DND-41 (cell line): ENCODE measurements around the gene FMN1.

Experiments used
- ATAC-seq: fragments of 200-7000 bp; cut with Tn5 transposase; 3 replicates; pipeline ENCODE4 v1.9.1; 2021; ENCODE audit warnings: low read depth; ENCODE audit not compliant: insufficient read depth
- DNase-seq: peaks from one replicate; pipeline ENCODE4 v3.0.0-alpha.2; 2020
- H2AFZ ChIP-seq: 2 replicates; pipeline ENCODE4 v1.6.0; 2012; ENCODE audit warnings: low read depth, low read length
- H3K27ac ChIP-seq: 2 replicates; pipeline ENCODE4 v1.5.1; 2012; ENCODE audit warnings: low read length, inconsistent platforms
- H3K27me3 ChIP-seq: fragments of 200-600 bp; sonication (generic); 2 replicates; pipeline ENCODE4 v1.6.0; 2012; ENCODE audit warnings: low read length, mild to moderate bottlenecking, inconsistent platforms; ENCODE audit not compliant: insufficient read depth, poor library complexity
- H3K36me3 ChIP-seq: 2 replicates; pipeline ENCODE4 v1.5.1; 2012; ENCODE audit warnings: low read length, inconsistent platforms; ENCODE audit not compliant: insufficient read depth
- H3K4me1 ChIP-seq: 2 replicates; pipeline ENCODE4 v1.5.1; 2012; ENCODE audit warnings: mild to moderate bottlenecking, low read length; ENCODE audit not compliant: insufficient read depth
- H3K4me2 ChIP-seq: 2 replicates; pipeline ENCODE4 v1.6.0; 2012; ENCODE audit warnings: mild to moderate bottlenecking, moderate library complexity, low read length, inconsistent platforms; ENCODE audit not compliant: insufficient read depth
- H3K4me3 ChIP-seq, 2 experiments: fragments of 200-600 bp in 1 of 2; shearing (Covaris generic) in 1 of 2; 2 replicates each; pipeline ENCODE4 v1.5.1; 2012 to 2016; ENCODE audit warnings: inconsistent platforms in 2 of 2, low read length in 2 of 2, mild to moderate bottlenecking in 2 of 2, low read depth in 1 of 2, moderate library complexity in 1 of 2
- H3K79me2 ChIP-seq: 2 replicates; pipeline ENCODE4 v1.6.0; 2012; ENCODE audit warnings: low read length, inconsistent platforms; ENCODE audit not compliant: insufficient read depth
- H3K9ac ChIP-seq: 2 replicates; pipeline ENCODE4 v1.6.0; 2012; ENCODE audit warnings: low read depth, mild to moderate bottlenecking, inconsistent platforms, low read length, moderate library complexity
- H3K9me3 ChIP-seq: 2 replicates; pipeline ENCODE4 v1.5.1; 2012; ENCODE audit warnings: low read length, moderate library complexity, mild to moderate bottlenecking, inconsistent platforms; ENCODE audit not compliant: insufficient read depth, severe bottlenecking
- H4K20me1 ChIP-seq: 2 replicates; pipeline ENCODE4 v1.6.0; 2012; ENCODE audit warnings: low read length; ENCODE audit not compliant: insufficient read depth
- EZH2 ChIP-seq: IDR thresholded peaks from 3 replicates; pipeline ENCODE4 v1.6.1; 2012; ENCODE audit warnings: borderline replicate concordance, low read depth, mild to moderate bottlenecking, moderate library complexity, low read length, inconsistent platforms; ENCODE audit not compliant: severe bottlenecking
- TF ChIP-seq, protein P1 (sequence below): IDR thresholded peaks from 2 replicates; pipeline ENCODE4 v1.5.1; 2012; ENCODE audit warnings: borderline replicate concordance, low read length, moderate library complexity, mild to moderate bottlenecking; ENCODE audit not compliant: poor library complexity, severe bottlenecking; ENCODE audit errors: extremely low read depth

FMN1 gene

DNA sequence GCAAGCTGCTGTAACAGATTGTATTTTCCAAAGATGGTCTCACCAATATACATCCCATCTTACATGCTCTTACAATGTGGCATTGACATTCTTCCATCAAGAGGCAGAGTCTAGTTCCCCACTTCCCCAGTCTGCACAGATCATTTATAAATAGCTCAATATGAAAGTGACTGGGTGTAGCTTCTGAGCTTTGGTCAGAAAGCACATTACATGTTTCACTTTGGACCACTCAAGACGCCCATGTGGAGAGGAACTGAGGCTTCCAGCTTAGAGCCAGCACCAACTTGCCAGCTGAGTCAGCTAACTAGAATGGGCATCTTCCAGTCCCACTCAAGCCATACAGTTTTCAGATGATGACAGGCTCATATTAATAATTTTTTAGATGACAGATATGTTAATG, 431.2 kb downstream of the FMN1 start:
- ATAC-seq (no peak), DNase-seq (no peak)
- H3K9ac ChIP-seq = no peak overlapping the region
- no peak overlapping the region for H2AFZ ChIP-seq
- H4K20me1 ChIP-seq = no peaks in the 10 kb centered on the region
- H3K36me3 ChIP-seq = no peaks in the 10 kb centered on the region
- no peak overlapping the region for H3K4me2 ChIP-seq
- TF ChIP-seq, protein P1, sequence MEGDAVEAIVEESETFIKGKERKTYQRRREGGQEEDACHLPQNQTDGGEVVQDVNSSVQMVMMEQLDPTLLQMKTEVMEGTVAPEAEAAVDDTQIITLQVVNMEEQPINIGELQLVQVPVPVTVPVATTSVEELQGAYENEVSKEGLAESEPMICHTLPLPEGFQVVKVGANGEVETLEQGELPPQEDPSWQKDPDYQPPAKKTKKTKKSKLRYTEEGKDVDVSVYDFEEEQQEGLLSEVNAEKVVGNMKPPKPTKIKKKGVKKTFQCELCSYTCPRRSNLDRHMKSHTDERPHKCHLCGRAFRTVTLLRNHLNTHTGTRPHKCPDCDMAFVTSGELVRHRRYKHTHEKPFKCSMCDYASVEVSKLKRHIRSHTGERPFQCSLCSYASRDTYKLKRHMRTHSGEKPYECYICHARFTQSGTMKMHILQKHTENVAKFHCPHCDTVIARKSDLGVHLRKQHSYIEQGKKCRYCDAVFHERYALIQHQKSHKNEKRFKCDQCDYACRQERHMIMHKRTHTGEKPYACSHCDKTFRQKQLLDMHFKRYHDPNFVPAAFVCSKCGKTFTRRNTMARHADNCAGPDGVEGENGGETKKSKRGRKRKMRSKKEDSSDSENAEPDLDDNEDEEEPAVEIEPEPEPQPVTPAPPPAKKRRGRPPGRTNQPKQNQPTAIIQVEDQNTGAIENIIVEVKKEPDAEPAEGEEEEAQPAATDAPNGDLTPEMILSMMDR = no peak
- no peak for TF ChIP-seq EZH2
- no peak overlapping the region for H3K4me3 ChIP-seq
- H3K9me3 ChIP-seq = no peaks in the 10 kb centered on the region
- no peaks in the 10 kb centered on the region for H3K79me2 ChIP-seq
- peaks cover 3% of the 10 kb centered on the region for H3K27me3 ChIP-seq
- H3K4me1 ChIP-seq = no peaks in the 10 kb centered on the region
- H3K27ac ChIP-seq = no peak overlapping the region

DNA sequence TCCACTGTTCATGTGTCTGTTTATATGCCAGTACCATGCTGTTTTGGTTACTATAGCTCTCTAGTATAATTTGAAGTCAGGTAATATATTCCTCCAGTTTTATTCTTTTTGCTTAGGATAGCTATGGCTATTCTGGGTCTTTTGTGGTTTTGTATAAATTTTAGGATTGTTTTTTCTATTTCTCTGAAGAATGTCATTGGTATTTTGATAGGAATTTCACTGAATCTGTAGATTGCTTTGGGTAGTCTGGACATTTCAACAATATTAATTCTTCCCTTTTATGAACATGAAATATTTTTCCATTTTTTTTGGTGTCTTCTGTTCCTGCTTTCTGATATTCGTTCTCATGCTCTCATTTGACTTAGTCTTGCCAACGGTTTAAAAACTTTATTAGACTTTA, 437.1 kb downstream of the FMN1 start:
- Histone ChIP-seq H3K27ac (no peak overlapping the region), H4K20me1 (no peaks in the 10 kb centered on the region), H3K4me1 (no peaks in the 10 kb centered on the region), H3K79me2 (no peaks in the 10 kb centered on the region), H3K36me3 (no peaks in the 10 kb centered on the region), H3K9me3 (no peaks in the 10 kb centered on the region), H3K4me3 (no peak overlapping the region), H2AFZ (no peak overlapping the region), H3K9ac (no peak overlapping the region), H3K27me3 (peaks cover 3% of the 10 kb centered on the region), H3K4me2 (no peak overlapping the region)
- DNase-seq (no peak), ATAC-seq (no peak)
- TF ChIP-seq EZH2 = no peak
- TF ChIP-seq, protein P1 = no peak

DNA sequence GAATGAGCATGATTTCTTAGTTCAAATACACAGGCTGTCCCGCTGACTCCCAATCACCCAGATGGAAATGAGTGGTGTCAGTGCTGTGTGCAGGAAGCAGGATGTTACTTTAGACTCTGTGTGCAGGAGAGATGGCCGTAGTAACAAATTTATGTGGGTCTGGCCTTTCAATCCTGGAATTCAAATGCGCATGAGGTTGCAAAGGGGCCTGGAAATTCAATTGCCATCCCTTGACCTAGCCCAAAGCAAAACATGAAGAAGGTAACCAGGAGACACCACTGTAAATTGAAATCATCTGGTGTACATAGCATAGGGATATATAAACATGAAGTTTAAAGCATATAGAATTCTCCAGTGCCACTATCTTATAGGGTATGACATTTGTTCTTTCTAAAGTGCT, 443.5 kb downstream of the FMN1 start:
- no peak for ATAC-seq
- Histone ChIP-seq H3K27me3 (no peaks in the 10 kb centered on the region), H3K9me3 (no peaks in the 10 kb centered on the region), H3K4me1 (no peaks in the 10 kb centered on the region), H3K27ac (no peak overlapping the region), H3K4me3 (no peak overlapping the region), H4K20me1 (no peaks in the 10 kb centered on the region), H3K9ac (no peak overlapping the region), H3K79me2 (no peaks in the 10 kb centered on the region), H2AFZ (no peak overlapping the region), H3K4me2 (no peak overlapping the region), H3K36me3 (no peaks in the 10 kb centered on the region)
- no peak for DNase-seq
- TF ChIP-seq, protein P1 = no peak
- no peak for TF ChIP-seq EZH2

DNA sequence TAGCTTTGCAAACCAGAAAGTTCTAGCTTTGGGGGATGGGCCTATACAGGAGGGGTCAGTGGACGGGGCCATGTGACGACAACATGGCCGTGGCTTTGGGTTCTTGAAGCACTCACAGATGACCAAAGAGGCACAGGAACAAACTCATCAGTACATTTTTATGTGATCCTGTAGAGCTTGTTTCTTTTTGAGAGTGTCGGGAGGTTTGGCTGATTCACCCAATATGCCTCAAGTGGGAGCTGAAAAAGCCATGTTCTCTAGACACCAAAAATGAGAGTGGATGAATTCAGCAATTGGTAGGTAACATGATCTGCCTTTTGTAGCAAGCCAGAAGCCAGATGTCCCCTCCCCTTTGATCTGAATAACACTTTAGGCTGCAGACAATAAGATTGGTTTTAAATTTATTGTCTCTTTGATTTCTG, 446.6 kb downstream of the FMN1 start:
- ATAC-seq = no peak
- Histone ChIP-seq H3K4me2 (no peak overlapping the region), H2AFZ (no peak overlapping the region)

More for the DNA sequence above, 446.6 kb downstream of the FMN1 start:
- DNase-seq = no peak
- Histone ChIP-seq H3K36me3 (no peaks in the 10 kb centered on the region), H3K4me3 (no peak overlapping the region), H3K9ac (no peak overlapping the region), H3K9me3 (no peaks in the 10 kb centered on the region), H3K4me1 (no peaks in the 10 kb centered on the region), H4K20me1 (no peaks in the 10 kb centered on the region), H3K79me2 (no peaks in the 10 kb centered on the region), H3K27ac (no peak overlapping the region), H3K27me3 (no peaks in the 10 kb centered on the region)
- TF ChIP-seq EZH2 = no peak
- TF ChIP-seq, protein P1 = no peak
